Measurements from ENCODE around the gene TEX44. TPM values are rescaled to one million over a fixed set of nuclear protein-coding genes. Genes with fewer than 3 reads are reported as not detected.
A peak's percentile ranks its signal among the peaks of the same experiment; 100 is the strongest.

TEX44 gene
- polyA plus RNA-seq, 3 donors from 2014 or later, result not detected

DNA sequence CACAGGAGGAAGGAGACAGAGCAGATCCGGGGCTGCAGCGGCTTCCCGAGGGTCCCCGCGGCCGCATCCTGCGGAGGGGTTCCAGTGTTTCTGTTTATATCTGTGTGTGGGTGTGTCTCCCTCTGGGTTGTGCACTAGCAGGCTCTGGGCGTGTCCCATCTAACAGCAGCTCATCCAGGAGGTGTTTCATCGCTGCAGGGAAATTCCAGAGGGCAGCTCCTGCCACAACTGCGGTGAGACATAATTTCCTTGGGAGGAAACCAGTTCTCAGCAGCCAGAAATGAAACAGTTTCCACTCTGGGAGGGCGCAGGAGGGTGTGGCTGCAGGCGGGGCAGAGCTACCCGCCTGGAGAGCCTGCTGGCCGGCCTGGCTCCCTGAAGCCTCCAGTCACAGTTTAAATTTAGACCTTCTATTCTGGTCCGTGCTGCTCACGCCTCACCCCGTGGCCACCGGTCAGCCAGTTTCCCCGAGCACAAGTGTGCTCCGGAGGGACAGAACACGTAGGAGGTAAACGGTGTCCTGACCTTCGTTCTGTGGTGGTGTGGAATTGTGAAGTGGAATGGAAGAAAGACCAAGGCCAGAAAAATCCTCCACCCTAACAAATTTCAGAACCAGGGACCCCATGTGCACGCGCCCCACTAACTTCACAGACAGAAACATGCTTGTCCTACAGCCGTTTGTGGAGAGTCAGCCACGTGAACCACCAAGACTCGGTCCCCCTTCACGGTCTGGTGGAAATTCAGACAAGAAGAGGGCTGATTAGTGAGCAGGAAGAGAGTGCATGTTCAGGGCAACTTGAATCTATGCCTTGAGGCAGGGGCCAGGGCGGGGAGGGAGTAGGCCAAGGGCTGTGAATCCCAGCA lies 50.2 kb downstream of the TEX44 start:
- no peaks in the 10 kb centered on the region for H3K27me3 Mint-ChIP-seq (ENCODE audit: low read depth in 3 of 3)
- H3K36me3 Mint-ChIP-seq, result no peaks in the 10 kb centered on the region
- peak overlapping the region in 3 of 6 donors; percentile 22 to 60 (median 45) for H3K27ac Mint-ChIP-seq
- peaks cover 9 to 12% of the 10 kb centered on the region in 2 donors for H3K4me1 Mint-ChIP-seq
- peak overlapping the region; percentile 42 to 66 (median 50) for H3K4me3 Mint-ChIP-seq
- peak in 1 of 3 donors; percentile 7 for DNase-seq
- no peaks in the 10 kb centered on the region for H3K9me3 Mint-ChIP-seq

DNA sequence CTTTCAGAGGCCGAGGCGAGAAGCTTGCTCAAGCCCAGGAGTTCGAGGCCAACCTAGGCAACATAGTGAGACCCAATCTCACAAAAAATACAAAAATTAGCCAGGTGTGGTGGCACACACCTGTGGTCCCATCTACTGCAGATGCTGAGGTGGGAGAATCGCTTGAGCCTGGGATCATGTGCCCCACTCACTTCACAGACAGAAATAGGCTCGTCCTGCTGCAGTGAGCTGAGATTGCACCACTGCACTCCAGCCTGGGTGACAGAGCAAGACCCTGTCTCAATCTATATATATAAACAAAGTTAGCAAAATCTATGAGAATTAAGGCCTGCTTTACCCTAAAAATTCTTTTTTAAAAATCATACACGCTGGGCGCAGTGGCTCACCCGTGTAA lies 50.8 kb downstream of the TEX44 start:
- no peak overlapping the region for H3K27ac Mint-ChIP-seq
- H3K4me3 Mint-ChIP-seq, result no peak overlapping the region
- H3K27me3 Mint-ChIP-seq (ENCODE audit: low read depth in 3 of 3), result no peaks in the 10 kb centered on the region
- DNase-seq, result no peak
- peaks cover 9 to 12% of the 10 kb centered on the region in 2 donors for H3K4me1 Mint-ChIP-seq
- H3K9me3 Mint-ChIP-seq, result no peaks in the 10 kb centered on the region
- no peaks in the 10 kb centered on the region for H3K36me3 Mint-ChIP-seq

Other genes with a start within 250 kb of the TEX44 start
- gene B3GNT7, start 197.2 kb upstream of the TEX44 start, polyA plus RNA-seq, result 1 to 10 TPM; 5.8 to 8.9 (median 7.8) TPM
- gene NCL, start 128.4 kb upstream of the TEX44 start, polyA plus RNA-seq, result 100 to 1,000 TPM; 110 to 602 (median 239) TPM
- gene NMUR1, start 62.4 kb upstream of the TEX44 start, polyA plus RNA-seq, result 10 to 100 TPM; 34.6 to 54.4 (median 37.2) TPM
- 1,000 to 10,000 TPM in 2 of 3 donors, 100 to 1,000 TPM in 1; 953 to 2,361 (median 1,987) TPM for gene PTMA, start 115.7 kb downstream of the TEX44 start, polyA plus RNA-seq
- gene PDE6D, start 188.4 kb downstream of the TEX44 start, polyA plus RNA-seq, result 10 to 100 TPM; 62.2 to 84.5 (median 72.6) TPM
- gene COPS7B, start 193.6 kb downstream of the TEX44 start, polyA plus RNA-seq, result 10 to 100 TPM; 23.2 to 29.0 (median 28.9) TPM